ENCODE results near the gene CLSTN2. TPM values are rescaled to one million over a fixed set of nuclear protein-coding genes. Genes with fewer than 3 reads are reported as not detected.

Gene CLSTN2
- total RNA-seq, 1 donor from 2014 or later, result 80.9 TPM

GRCh38 chr3:140443806-140444205 lies 508.8 kb downstream of the CLSTN2 start:
- no peak overlapping the region for H3K9ac ChIP-seq (ENCODE audit: low read length)
- DNase-seq (ENCODE audit: low read depth), result no peak
- no peak overlapping the region for H3K4me3 ChIP-seq (ENCODE audit: insufficient read depth, low read depth, low read length)
- no peak overlapping the region for H3K27ac ChIP-seq (ENCODE audit: low read depth, low read length)
- no peaks in the 10 kb centered on the region for H4K20me1 ChIP-seq (ENCODE audit: insufficient read depth, low read length)
- H2AFZ ChIP-seq (ENCODE audit: low read depth, low read length), result no peak overlapping the region
- H3K9me3 ChIP-seq (ENCODE audit: insufficient read depth, low read depth, low read length), result no peaks in the 10 kb centered on the region
- Mint-ChIP-seq H3K27me3 (ENCODE audit: low read depth, unreplicated experiment) (peaks cover 4% of the 10 kb centered on the region), H3K36me3 (ENCODE audit: low read depth, unreplicated experiment) (peaks cover 4% of the 10 kb centered on the region), H3K9me3 (ENCODE audit: unreplicated experiment) (no peaks in the 10 kb centered on the region), H3K27ac (ENCODE audit: unreplicated experiment) (no peak overlapping the region), H3K4me3 (ENCODE audit: unreplicated experiment) (no peak overlapping the region), H3K4me1 (ENCODE audit: low read depth, unreplicated experiment) (peaks cover 16% of the 10 kb centered on the region)
- no peaks in the 10 kb centered on the region for H3K27me3 ChIP-seq (ENCODE audit: insufficient read depth, low read length)
- no peak for FAIRE-seq
- H3K4me1 ChIP-seq (ENCODE audit: insufficient read depth, low read length), result no peaks in the 10 kb centered on the region
- H3K4me2 ChIP-seq (ENCODE audit: low read length), result no peak overlapping the region
- no peak for TF ChIP-seq CTCF (IDR thresholded peaks at IDR 0.05; ENCODE audit: insufficient read depth, low read depth, low read length)
- TF ChIP-seq EZH2 (IDR thresholded peaks at IDR 0.05; ENCODE audit: insufficient read depth, low read length), result no peak
- H3K36me3 ChIP-seq (ENCODE audit: insufficient read depth, low read length), result no peaks in the 10 kb centered on the region
- H3K79me2 ChIP-seq (ENCODE audit: insufficient read depth, low read length), result no peaks in the 10 kb centered on the region

GRCh38 chr3:140446734-140447133 lies 511.7 kb downstream of the CLSTN2 start:
- Mint-ChIP-seq H3K4me1 (ENCODE audit: low read depth, unreplicated experiment) (peaks cover 3% of the 10 kb centered on the region), H3K27ac (ENCODE audit: unreplicated experiment) (no peak overlapping the region), H3K4me3 (ENCODE audit: unreplicated experiment) (no peak overlapping the region), H3K27me3 (ENCODE audit: low read depth, unreplicated experiment) (peaks cover 2% of the 10 kb centered on the region), H3K36me3 (ENCODE audit: low read depth, unreplicated experiment) (peaks cover 15% of the 10 kb centered on the region), H3K9me3 (ENCODE audit: unreplicated experiment) (no peaks in the 10 kb centered on the region)
- H3K4me2 ChIP-seq (ENCODE audit: low read length), result no peak overlapping the region
- no peaks in the 10 kb centered on the region for H3K79me2 ChIP-seq (ENCODE audit: insufficient read depth, low read length)
- DNase-seq (ENCODE audit: low read depth) (no peak), FAIRE-seq (no peak)
- no peaks in the 10 kb centered on the region for H4K20me1 ChIP-seq (ENCODE audit: insufficient read depth, low read length)
- no peaks in the 10 kb centered on the region for H3K4me1 ChIP-seq (ENCODE audit: insufficient read depth, low read length)
- H2AFZ ChIP-seq (ENCODE audit: low read depth, low read length), result no peak overlapping the region
- no peak overlapping the region for H3K27ac ChIP-seq (ENCODE audit: low read depth, low read length)
- no peaks in the 10 kb centered on the region for H3K9me3 ChIP-seq (ENCODE audit: insufficient read depth, low read depth, low read length)
- H3K4me3 ChIP-seq (ENCODE audit: insufficient read depth, low read depth, low read length), result no peak overlapping the region
- H3K36me3 ChIP-seq (ENCODE audit: insufficient read depth, low read length), result no peaks in the 10 kb centered on the region
- no peaks in the 10 kb centered on the region for H3K27me3 ChIP-seq (ENCODE audit: insufficient read depth, low read length)
- no peak overlapping the region for H3K9ac ChIP-seq (ENCODE audit: low read length)
- TF ChIP-seq CTCF (IDR thresholded peaks at IDR 0.05; ENCODE audit: insufficient read depth, low read depth, low read length), result no peak
- TF ChIP-seq EZH2 (IDR thresholded peaks at IDR 0.05; ENCODE audit: insufficient read depth, low read length), result no peak

- H3K27me3 ChIP-seq (ENCODE audit: insufficient read depth, low read length), result no peaks in the 10 kb centered on the region
- H3K36me3 ChIP-seq (ENCODE audit: insufficient read depth, low read length), result no peaks in the 10 kb centered on the region
- H3K4me3 ChIP-seq (ENCODE audit: insufficient read depth, low read depth, low read length), result no peak overlapping the region
- H3K9me3 ChIP-seq (ENCODE audit: insufficient read depth, low read depth, low read length), result no peaks in the 10 kb centered on the region
- no peaks in the 10 kb centered on the region for H3K27me3 Mint-ChIP-seq (ENCODE audit: low read depth, unreplicated experiment)
- H3K9ac ChIP-seq (ENCODE audit: low read length), result no peak overlapping the region
- no peak for FAIRE-seq
- peaks cover 3% of the 10 kb centered on the region for H3K4me1 Mint-ChIP-seq (ENCODE audit: low read depth, unreplicated experiment)
- no peak for DNase-seq (ENCODE audit: low read depth)
- H3K9me3 Mint-ChIP-seq (ENCODE audit: unreplicated experiment), result no peaks in the 10 kb centered on the region
- no peaks in the 10 kb centered on the region for H3K79me2 ChIP-seq (ENCODE audit: insufficient read depth, low read length)
- H3K4me3 Mint-ChIP-seq (ENCODE audit: unreplicated experiment), result no peak overlapping the region
- TF ChIP-seq EZH2 (IDR thresholded peaks at IDR 0.05; ENCODE audit: insufficient read depth, low read length), result no peak
- TF ChIP-seq CTCF (IDR thresholded peaks at IDR 0.05; ENCODE audit: insufficient read depth, low read depth, low read length), result no peak
- no peaks in the 10 kb centered on the region for H4K20me1 ChIP-seq (ENCODE audit: insufficient read depth, low read length)
- no peak overlapping the region for H3K27ac ChIP-seq (ENCODE audit: low read depth, low read length)
- H3K4me1 ChIP-seq (ENCODE audit: insufficient read depth, low read length), result no peaks in the 10 kb centered on the region
- no peak overlapping the region for H3K4me2 ChIP-seq (ENCODE audit: low read length)
- H3K36me3 Mint-ChIP-seq (ENCODE audit: low read depth, unreplicated experiment), result peaks cover 14% of the 10 kb centered on the region
- no peak overlapping the region for H2AFZ ChIP-seq (ENCODE audit: low read depth, low read length)
- no peak overlapping the region for H3K27ac Mint-ChIP-seq (ENCODE audit: unreplicated experiment)
Measured at GRCh38 chr3:140447136-140447535, 512.2 kb downstream of the CLSTN2 start.
